Fibroblast of villous mesenchyme (primary cell): ENCODE data around the gene GPR160. TPM values are rescaled to one million over a fixed set of nuclear protein-coding genes. Genes with fewer than 3 reads are reported as not detected.

Experiments used
- DNase-seq: peaks from one replicate; pipeline ENCODE4 v3.0.0-alpha.2; 2010; ENCODE audit warnings: low read depth
- H3K4me3 ChIP-seq: 2 replicates; pipeline ENCODE4 v1.5.1; 2011; ENCODE audit warnings: low read depth, mild to moderate bottlenecking, low read length
- CTCF ChIP-seq: IDR thresholded peaks from 2 replicates; pipeline ENCODE4 v1.5.1; 2012; ENCODE audit warnings: low read depth, mild to moderate bottlenecking, low read length; ENCODE audit not compliant: insufficient read depth
- total RNA-seq: library from RNA; depleted of rRNA; stranded (reverse); fragments of >200 nt; gene quantifications from 2 replicates; pipeline ENCODE4 v1.2.3, GENCODE V29; 2012

GPR160 gene
- total RNA-seq, 1 donor: 0.43 TPM

GRCh38 chr3:169998668-169999131, 39.1 kb upstream of the GPR160 start:
- no peak overlapping the region for H3K4me3 ChIP-seq
- DNase-seq: peak; percentile 89
- TF ChIP-seq CTCF: no peak

- TF ChIP-seq CTCF: no peak
- DNase-seq: no peak
- H3K4me3 ChIP-seq: no peak overlapping the region
Observed at GRCh38 chr3:169999433-169999832, 38.4 kb upstream of the GPR160 start.

- no peak for DNase-seq
- TF ChIP-seq CTCF: no peak
- H3K4me3 ChIP-seq: no peak overlapping the region
Observed at GRCh38 chr3:170000051-170000450, 37.7 kb upstream of the GPR160 start.

GRCh38 chr3:170002231-170002630, 35.6 kb upstream of the GPR160 start:
- peak overlapping the region; percentile 7 for H3K4me3 ChIP-seq
- DNase-seq: peak; percentile 64
- TF ChIP-seq CTCF: no peak

GRCh38 chr3:170002879-170003278, 34.9 kb upstream of the GPR160 start:
- no peak for TF ChIP-seq CTCF
- no peak overlapping the region for H3K4me3 ChIP-seq
- no peak for DNase-seq

- no peak for DNase-seq
- H3K4me3 ChIP-seq: no peak overlapping the region
- no peak for TF ChIP-seq CTCF
Observed at GRCh38 chr3:170003881-170004356, 33.9 kb upstream of the GPR160 start.

- H3K4me3 ChIP-seq: no peak overlapping the region
- TF ChIP-seq CTCF: no peak
- DNase-seq: peak; percentile 74
Observed at GRCh38 chr3:170007031-170007663, 30.6 kb upstream of the GPR160 start.
